HepG2 (cell line): ENCODE data around the gene USP36. TPM values are rescaled to one million over a fixed set of nuclear protein-coding genes. Genes with fewer than 3 reads are reported as not detected.
A peak's percentile ranks its signal among the peaks of the same experiment; 100 is the strongest.

Experiments used
- ZBTB37 ChIP-seq: sonication (generic); formaldehyde crosslinking; IDR thresholded peaks from 2 replicates; pipeline ENCODE4 v1.4.0; 2020; ENCODE audit warnings: mild to moderate bottlenecking, missing genetic modification reagents
- ZBTB40 ChIP-seq, 2 experiments: fragments of 450-650 bp in 1 of 2; sonication (generic) in 1 of 2; formaldehyde crosslinking in 1 of 2; IDR thresholded peaks; 2 replicates each; pipeline versions ENCODE4 v1.6.1 to v1.8.0; 2016 to 2022; ENCODE audit warnings: antibody characterized with exemption in 1 of 2, mild to moderate bottlenecking in 1 of 2, missing genetic modification reagents in 1 of 2
- ZNF646 ChIP-seq: sonication (generic); formaldehyde crosslinking; IDR thresholded peaks from 2 replicates; pipeline ENCODE4 v1.9.0; 2021; ENCODE audit warnings: mild to moderate bottlenecking, missing genetic modification reagents
- ZUFSP ChIP-seq: sonication (generic); formaldehyde crosslinking; IDR thresholded peaks from 2 replicates; pipeline ENCODE4 v1.9.0; 2021; ENCODE audit warnings: missing genetic modification reagents, mild to moderate bottlenecking, borderline replicate concordance
- polyA plus RNA-seq, 8 experiments: library from polyadenylated mRNA; depleted of rRNA in 3 of 8; stranded (reverse) in 7 of 8; unstranded in 1 of 8; fragments of >200 nt; fragmentation: Illumina TruSeq in 4 of 8; extraction: Trizol in 4 of 8; gene quantifications; 2 replicates each; pipeline versions ENCODE4 v1.2.1 to v1.2.3, GENCODE V29; 2011 to 2016; ENCODE audit warnings: low read depth in 4 of 8, missing spikeins in 1 of 8, mixed read lengths in 1 of 8; ENCODE audit not compliant: insufficient read depth in 1 of 8
- total RNA-seq, 5 experiments: library from RNA; depleted of rRNA; stranded (reverse); fragments of >200 nt; fragmentation: Illumina TruSeq; extraction: Trizol; gene quantifications; 2 replicates each; pipeline ENCODE4 v1.2.3, GENCODE V29; 2016; ENCODE audit warnings: low read depth in 1 of 5

The USP36 gene
- total and polyA plus RNA-seq, 2 of the 13 experiments (the other 11 are each of a cell fraction or from before 2014, with no cell fraction given) = 29.6 to 45.9 TPM

GRCh38 chr17:78840780-78841611 lies at the start of gene USP36 (continued):
- no peak for TF ChIP-seq ZNF646
- TF ChIP-seq ZBTB37 (CRISPR knock-in tag) = no peak; the same call in 1 of the 2 replicates
- TF ChIP-seq ZBTB40 (IDR thresholded peaks at IDR 0.05) = no peak
- peak; percentile 83; the same call in 1 of the 2 replicates for TF ChIP-seq ZBTB40 (CRISPR knock-in tag; IDR thresholded peaks at IDR 0.05)
- no peak for TF ChIP-seq ZUFSP (CRISPR knock-in tag)
